HepG2 (cell line): Measurements from ENCODE around the gene NOSIP. TPM values are rescaled to one million over a fixed set of nuclear protein-coding genes. Genes with fewer than 3 reads are reported as not detected.

Experiments
- ATAC-seq: fragments of 200-7000 bp; cut with Tn5 transposase; 3 replicates; pipeline ENCODE4 v1.9.1; 2020; ENCODE audit warnings: mild to moderate bottlenecking, moderate library complexity
- BruUV-seq: library from RNA; stranded (reverse); fragments of 400-500 nt; replicated peaks from 2 replicates; lab custom pipeline; 2021; lab: Mats Ljungman, UMichigan
- CTCF ChIA-PET: fragments of 300-600 bp; formaldehyde crosslinking; extraction: SDS; loops from one replicate; lab custom pipeline; 2021; ENCODE audit warnings: low total read pairs, inconsistent platforms, low intra/inter-chr PET ratio; lab: Yijun Ruan, JAX
- POLR2A ChIA-PET: fragments of 350-600 bp; sonication (Branson Sonifier 250); formaldehyde crosslinking; loops from one replicate; lab custom pipeline; 2020; ENCODE audit warnings: antibody characterized with exemption, inconsistent platforms; lab: Yijun Ruan, JAX
- DNase-seq: peaks from one replicate; pipeline ENCODE4 v3.0.0-alpha.2; 2015; ENCODE audit warnings: low spot score
- FAIRE-seq: peaks from 3 replicates; lab custom pipeline; 2011; peaks lifted over from hg19 to GRCh38; lab: Jason Lieb, UNC
- H2AFZ ChIP-seq: one replicate; pipeline ENCODE4 v1.6.1; 2011; ENCODE audit warnings: low read length, inconsistent platforms
- H3K27ac ChIP-seq: fragments of 300-600 bp; 3 replicates; pipeline ENCODE4 v1.8.0; 2011; ENCODE audit warnings: mixed run types, mild to moderate bottlenecking, mixed read lengths, low read length, inconsistent platforms; ENCODE audit not compliant: insufficient read depth; ENCODE audit errors: extremely low read length
- H3K27me3 ChIP-seq, 2 experiments: fragments of 200-600 bp in 1 of 2; 2 replicates in 1 of 2; 3 replicates in 1 of 2; pipeline versions ENCODE4 v1.6.0 to v1.8.0; 2011; ENCODE audit warnings: low read length in 2 of 2, mild to moderate bottlenecking in 2 of 2, moderate library complexity in 2 of 2, inconsistent platforms in 1 of 2; ENCODE audit not compliant: insufficient read depth in 2 of 2, control insufficient read depth in 1 of 2
- H3K36me3 ChIP-seq, 2 experiments: fragments of 200-600 bp in 1 of 2; replicated peaks in 1 of 2; 2 replicates in 1 of 2; 3 replicates in 1 of 2; pipeline versions ENCODE4 v1.5.1 to v1.8.0; 2011; ENCODE audit warnings: low read length in 2 of 2, inconsistent platforms in 1 of 2; ENCODE audit not compliant: insufficient read depth in 2 of 2, control insufficient read depth in 1 of 2
- H3K4me1 ChIP-seq: 2 replicates; pipeline ENCODE4 v1.5.1; 2012; ENCODE audit warnings: low read length, inconsistent platforms; ENCODE audit not compliant: insufficient read depth
- H3K4me2 ChIP-seq: 2 replicates; pipeline ENCODE4 v1.6.0; 2011; ENCODE audit warnings: low read depth, low read length, inconsistent platforms
- H3K4me3 ChIP-seq, 3 experiments: fragments of 200-600 bp in 1 of 3; sonication (generic), shearing (Covaris generic) in 1 of 3; replicated peaks in 1 of 3; 2 replicates each; pipeline ENCODE4 v1.5.1; 2011 to 2016; ENCODE audit warnings: low read length in 3 of 3, inconsistent platforms in 2 of 3, low read depth in 2 of 3, mild to moderate bottlenecking in 2 of 3, control low read depth in 1 of 3, mixed read lengths in 1 of 3; ENCODE audit not compliant: insufficient read depth in 1 of 3
- H3K79me2 ChIP-seq: one replicate; pipeline ENCODE4 v1.6.1; 2011; ENCODE audit warnings: low read length, inconsistent platforms; ENCODE audit not compliant: insufficient read depth
- H3K9ac ChIP-seq: 2 replicates; pipeline ENCODE4 v1.6.0; 2011; ENCODE audit warnings: mild to moderate bottlenecking, low read depth, low read length, inconsistent platforms; ENCODE audit not compliant: insufficient read depth
- H3K9me3 ChIP-seq: 2 replicates; pipeline ENCODE4 v1.5.1; 2012; ENCODE audit warnings: mild to moderate bottlenecking, low read length
- H4K20me1 ChIP-seq: 2 replicates; pipeline ENCODE4 v1.6.0; 2011; ENCODE audit warnings: inconsistent platforms, mild to moderate bottlenecking, low read length, moderate library complexity; ENCODE audit not compliant: insufficient read depth
- ARHGAP35 ChIP-seq: sonication (generic); formaldehyde crosslinking; IDR thresholded peaks from 2 replicates; pipeline ENCODE4 v1.9.0; 2022; ENCODE audit warnings: mild to moderate bottlenecking, inconsistent platforms, moderate library complexity, missing genetic modification reagents, borderline replicate concordance
- HDAC6 ChIP-seq: fragments of 200-600 bp; sonication (generic); IDR thresholded peaks from 2 replicates; pipeline ENCODE4 v1.7.0; 2017; ENCODE audit warnings: mild to moderate bottlenecking, antibody characterized with exemption, low read length, low read depth
- HMG20A ChIP-seq: IDR thresholded peaks from 2 replicates; pipeline ENCODE4 v1.6.1; 2016; ENCODE audit warnings: borderline replicate concordance
- HNRNPK ChIP-seq: fragments of 200-400 bp; formaldehyde crosslinking; IDR thresholded peaks from 2 replicates; pipeline ENCODE4 v1.6.1; 2018; ENCODE audit warnings: low read length, low read depth, moderate library complexity, mild to moderate bottlenecking; ENCODE audit not compliant: poor library complexity, severe bottlenecking
- IRF2 ChIP-seq: IDR thresholded peaks from 2 replicates; pipeline ENCODE4 v1.6.1; 2018; ENCODE audit warnings: missing genetic modification reagents, missing compliant biosample characterization
- KDM4B ChIP-seq: sonication (generic); formaldehyde crosslinking; IDR thresholded peaks from 2 replicates; pipeline ENCODE4 v1.4.0; 2020; ENCODE audit warnings: missing genetic modification reagents
- MAFF ChIP-seq: IDR thresholded peaks from 2 replicates; pipeline ENCODE4 v1.6.1; 2011; ENCODE audit warnings: low read depth, low read length, improper control_type of control experiment
- MXI1 ChIP-seq: IDR thresholded peaks from 3 replicates; pipeline ENCODE4 v1.6.1; 2012; ENCODE audit warnings: low read depth, low read length, inconsistent platforms, borderline replicate concordance
- SNAPC2 ChIP-seq: sonication (generic); formaldehyde crosslinking; IDR thresholded peaks from 2 replicates; pipeline ENCODE4 v1.8.1; 2022; ENCODE audit warnings: mild to moderate bottlenecking, missing genetic modification reagents
- ZBTB3 ChIP-seq: sonication (generic); formaldehyde crosslinking; IDR thresholded peaks from 2 replicates; pipeline ENCODE4 v1.4.0; 2020; ENCODE audit warnings: low read depth, mild to moderate bottlenecking, moderate library complexity, missing genetic modification reagents, borderline replicate concordance
- ZFP36L2 ChIP-seq: sonication (generic); formaldehyde crosslinking; IDR thresholded peaks from 2 replicates; pipeline ENCODE4 v1.4.0; 2020; ENCODE audit warnings: missing genetic modification reagents
- ZFX ChIP-seq: sonication (generic); formaldehyde crosslinking; IDR thresholded peaks from 2 replicates; pipeline ENCODE4 v1.4.0; 2020; ENCODE audit warnings: mild to moderate bottlenecking, low read depth, missing genetic modification reagents, moderate library complexity
- ZMYM3 ChIP-seq: sonication (generic); formaldehyde crosslinking; IDR thresholded peaks from 2 replicates; pipeline ENCODE4 v1.5.1; 2020; ENCODE audit warnings: mild to moderate bottlenecking, missing genetic modification reagents
- ZNF101 ChIP-seq: sonication (generic); formaldehyde crosslinking; IDR thresholded peaks from 2 replicates; pipeline ENCODE4 v1.4.0; 2020; ENCODE audit warnings: mild to moderate bottlenecking, low read depth, missing genetic modification reagents, borderline replicate concordance
- ZNF124 ChIP-seq: sonication (generic); formaldehyde crosslinking; IDR thresholded peaks from 2 replicates; pipeline ENCODE4 v1.4.0; 2020; ENCODE audit warnings: missing genetic modification reagents
- ZNF263 ChIP-seq: sonication (generic); formaldehyde crosslinking; IDR thresholded peaks from 2 replicates; pipeline ENCODE4 v1.4.0; 2020; ENCODE audit warnings: missing genetic modification reagents
- ZNF607 ChIP-seq: sonication (generic); formaldehyde crosslinking; IDR thresholded peaks from 2 replicates; pipeline ENCODE4 v1.5.1; 2020; ENCODE audit warnings: missing genetic modification reagents, mild to moderate bottlenecking, borderline replicate concordance
- WGBS: methylation state at CpG from one replicate; pipeline ENCODE4 v1.1.6; 2017; ENCODE audit warnings: low lambda C conversion rate; 5-methylcytosine and 5-hydroxymethylcytosine counted together
- in situ Hi-C: cut with HindIII; loops from 2 replicates; pipeline ENCODE4 v1.10.0; 2017; ENCODE audit warnings: low pct_unique_long_range_greater_than_20kb; ENCODE audit not compliant: extremely low pct_ligation_motif_present
- intact Hi-C: fragments of 100-400 bp; cut with micrococcal nuclease; formaldehyde crosslinking; loops from one replicate; pipeline ENCODE4 v1.10.0; 2022; ENCODE audit not compliant: unreplicated experiment
- polyA plus RNA-seq, 8 experiments: library from polyadenylated mRNA; depleted of rRNA in 3 of 8; stranded (reverse) in 7 of 8; unstranded in 1 of 8; fragments of >200 nt; fragmentation: Illumina TruSeq in 4 of 8; extraction: Trizol in 4 of 8; gene quantifications; 2 replicates each; pipeline versions ENCODE4 v1.2.1 to v1.2.3, GENCODE V29; 2011 to 2016; ENCODE audit warnings: low read depth in 4 of 8, missing spikeins in 1 of 8, mixed read lengths in 1 of 8; ENCODE audit not compliant: insufficient read depth in 1 of 8
- total RNA-seq, 5 experiments: library from RNA; depleted of rRNA; stranded (reverse); fragments of >200 nt; fragmentation: Illumina TruSeq; extraction: Trizol; gene quantifications; 2 replicates each; pipeline ENCODE4 v1.2.3, GENCODE V29; 2016; ENCODE audit warnings: low read depth in 1 of 5
- TF ChIP-seq, protein P1 (sequence below): sonication (generic); formaldehyde crosslinking; IDR thresholded peaks from 2 replicates; pipeline ENCODE4; 2020; ENCODE audit warnings: missing genetic modification reagents, mild to moderate bottlenecking, borderline replicate concordance

The NOSIP gene
- total and polyA plus RNA-seq, 2 of the 13 experiments (the other 11 are each of a cell fraction or from before 2014, with no cell fraction given), result 54.3 to 78.0 TPM

DNA sequence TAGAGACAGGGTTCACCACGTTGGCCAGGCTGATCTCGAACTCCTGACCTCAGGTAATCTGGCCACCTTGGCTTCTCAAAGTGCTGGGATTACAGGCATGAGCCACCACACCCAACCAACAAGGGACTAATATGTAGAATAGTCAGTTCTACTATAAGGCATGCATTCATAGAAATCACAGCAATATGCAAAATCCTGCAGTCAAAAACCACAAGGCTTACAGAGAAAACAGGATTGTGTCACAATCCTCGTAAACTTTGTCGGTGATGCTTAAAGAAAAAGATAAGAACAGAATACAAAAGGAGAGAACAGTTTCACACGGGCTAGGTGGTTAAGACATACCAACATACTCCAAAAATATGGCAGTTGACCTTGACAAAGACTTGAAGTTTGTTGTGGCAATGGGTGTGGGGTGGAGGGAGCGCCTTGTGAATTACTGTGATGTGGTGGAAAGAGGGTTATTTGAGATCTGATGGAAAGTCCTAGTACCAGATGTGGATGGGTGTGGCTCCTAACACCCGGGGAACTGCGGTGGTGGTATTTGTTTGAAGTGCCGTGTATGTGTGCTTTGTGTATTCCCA is 12.4 kb downstream of the NOSIP start:
- Histone ChIP-seq H4K20me1 (0 out of 2 replicates have a peak, but pooled peaks cover 4% of the 10 kb centered on the region), H3K4me2 (no peak overlapping the region), H3K4me3 (no peak overlapping the region), H3K9me3 (no peaks in the 10 kb centered on the region), H2AFZ (no peak overlapping the region), H3K27me3 (no peaks in the 10 kb centered on the region), H3K9ac (no peak overlapping the region), H3K79me2 (peaks cover 19% of the 10 kb centered on the region), H3K36me3 (peaks cover 0 to under 1% of the 10 kb centered on the region in 2 experiments; a peak in 2 of 5 replicates), H3K27ac (no peak overlapping the region), H3K4me1 (peaks cover 29% of the 10 kb centered on the region)
- ChIA-PET CTCF (no interaction called here), POLR2A (no interaction called here)
- TF ChIP-seq ZFX (no peak), MXI1 (no peak), IRF2 (no peak)
- BruUV-seq, result no TSS peak
- in situ Hi-C loops (no loop called here), intact Hi-C loops (no loop called here)
- WGBS, result 81% methylated on average over 9 of the region's 9 CpGs
- FAIRE-seq (no peak), DNase-seq (no peak), ATAC-seq (no peak)

DNA sequence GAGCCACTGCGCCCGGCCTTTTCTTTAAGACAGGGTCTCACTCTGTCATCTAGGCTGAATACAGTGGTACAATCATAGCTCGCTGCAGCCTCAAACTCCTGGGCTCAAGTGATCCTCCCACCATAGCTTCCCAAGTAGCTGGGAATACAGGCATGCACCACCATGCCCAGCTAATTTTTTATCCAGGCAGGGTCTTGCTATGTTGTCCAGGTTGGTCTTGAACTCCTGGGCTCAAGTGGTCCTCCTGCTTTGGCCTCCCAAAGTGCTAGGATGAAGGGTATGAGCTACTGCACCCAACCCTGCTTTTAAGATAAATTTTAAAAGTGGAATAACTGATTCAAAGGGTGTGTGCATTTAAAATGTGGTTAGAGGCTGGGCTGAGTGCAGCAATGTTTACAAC is 14.1 kb downstream of the NOSIP start:
- ChIA-PET POLR2A (no interaction called here), CTCF (no interaction called here)
- intact Hi-C loops (no loop called here), in situ Hi-C loops (no loop called here)
- Histone ChIP-seq H2AFZ (no peak overlapping the region), H3K4me2 (no peak overlapping the region), H3K4me1 (peaks cover 30% of the 10 kb centered on the region), H3K9me3 (no peaks in the 10 kb centered on the region), H3K27ac (no peak overlapping the region), H3K27me3 (no peaks in the 10 kb centered on the region), H4K20me1 (0 out of 2 replicates have a peak, but pooled peaks cover 4% of the 10 kb centered on the region), H3K4me3 (no peak overlapping the region), H3K79me2 (peaks cover 19% of the 10 kb centered on the region), H3K9ac (no peak overlapping the region), H3K36me3 (no peaks in the 10 kb centered on the region; a peak in 1 of 5 replicates)
- ATAC-seq (no peak), DNase-seq (no peak), FAIRE-seq (no peak)
- BruUV-seq, result no TSS peak
- 91% methylated on average over 3 of the region's 3 CpGs for WGBS
- TF ChIP-seq MAFF (no peak), SNAPC2 (CRISPR knock-in tag) (no peak), ZNF263 (CRISPR knock-in tag) (no peak), HMG20A (CRISPR knock-in tag) (no peak), ZNF607 (CRISPR knock-in tag) (no peak), KDM4B (CRISPR knock-in tag) (no peak), ZMYM3 (CRISPR knock-in tag) (no peak), ZBTB3 (CRISPR knock-in tag) (no peak), HDAC6 (no peak), ZFP36L2 (CRISPR knock-in tag) (no peak), HNRNPK (no peak), ZNF101 (no peak), ZNF124 (CRISPR knock-in tag) (no peak), ARHGAP35 (no peak)
- TF ChIP-seq, protein P1, sequence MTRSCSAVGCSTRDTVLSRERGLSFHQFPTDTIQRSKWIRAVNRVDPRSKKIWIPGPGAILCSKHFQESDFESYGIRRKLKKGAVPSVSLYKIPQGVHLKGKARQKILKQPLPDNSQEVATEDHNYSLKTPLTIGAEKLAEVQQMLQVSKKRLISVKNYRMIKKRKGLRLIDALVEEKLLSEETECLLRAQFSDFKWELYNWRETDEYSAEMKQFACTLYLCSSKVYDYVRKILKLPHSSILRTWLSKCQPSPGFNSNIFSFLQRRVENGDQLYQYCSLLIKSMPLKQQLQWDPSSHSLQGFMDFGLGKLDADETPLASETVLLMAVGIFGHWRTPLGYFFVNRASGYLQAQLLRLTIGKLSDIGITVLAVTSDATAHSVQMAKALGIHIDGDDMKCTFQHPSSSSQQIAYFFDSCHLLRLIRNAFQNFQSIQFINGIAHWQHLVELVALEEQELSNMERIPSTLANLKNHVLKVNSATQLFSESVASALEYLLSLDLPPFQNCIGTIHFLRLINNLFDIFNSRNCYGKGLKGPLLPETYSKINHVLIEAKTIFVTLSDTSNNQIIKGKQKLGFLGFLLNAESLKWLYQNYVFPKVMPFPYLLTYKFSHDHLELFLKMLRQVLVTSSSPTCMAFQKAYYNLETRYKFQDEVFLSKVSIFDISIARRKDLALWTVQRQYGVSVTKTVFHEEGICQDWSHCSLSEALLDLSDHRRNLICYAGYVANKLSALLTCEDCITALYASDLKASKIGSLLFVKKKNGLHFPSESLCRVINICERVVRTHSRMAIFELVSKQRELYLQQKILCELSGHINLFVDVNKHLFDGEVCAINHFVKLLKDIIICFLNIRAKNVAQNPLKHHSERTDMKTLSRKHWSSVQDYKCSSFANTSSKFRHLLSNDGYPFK, result no peak
